ENCODE measurements around the gene SSPN. TPM values are rescaled to one million over a fixed set of nuclear protein-coding genes. Genes with fewer than 3 reads are reported as not detected.

Gene SSPN
- total and polyA plus RNA-seq, 2 experiments from 2014 or later, result 1.1 to 2.3 TPM

DNA sequence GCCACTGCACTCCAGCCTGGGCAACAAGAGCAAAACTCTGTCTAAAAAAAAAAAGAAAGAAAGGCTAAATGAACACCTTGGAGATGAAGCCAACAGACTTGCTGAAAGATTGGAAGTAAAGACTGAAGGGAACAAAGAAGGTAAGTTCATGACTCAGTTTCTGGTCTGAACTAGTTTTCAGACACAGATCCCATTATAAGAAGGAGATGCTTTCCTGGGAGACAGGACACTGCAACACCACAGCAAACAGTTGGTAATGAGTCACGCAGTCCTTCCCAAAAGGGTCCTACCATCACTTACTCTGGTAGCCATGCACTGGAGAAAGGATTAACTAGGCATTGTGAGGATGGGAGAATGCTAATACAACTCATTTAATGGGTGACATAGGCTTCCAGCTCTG is 97.2 kb downstream of the SSPN start (continued):
- TF ChIP-seq ZNF462 (CRISPR knock-in tag; IDR thresholded peaks at IDR 0.05) (no peak), STAT1 (IDR thresholded peaks at IDR 0.05; ENCODE audit: unreplicated experiment) (no peak), POLR2AphosphoS5 (IDR thresholded peaks at IDR 0.05; ENCODE audit: low read depth) (no peak), EZH2phosphoT487 (IDR thresholded peaks at IDR 0.05; ENCODE audit: unreplicated experiment) (no peak), REST (IDR thresholded peaks at IDR 0.05; ENCODE audit: unreplicated experiment) (no peak)

DNA sequence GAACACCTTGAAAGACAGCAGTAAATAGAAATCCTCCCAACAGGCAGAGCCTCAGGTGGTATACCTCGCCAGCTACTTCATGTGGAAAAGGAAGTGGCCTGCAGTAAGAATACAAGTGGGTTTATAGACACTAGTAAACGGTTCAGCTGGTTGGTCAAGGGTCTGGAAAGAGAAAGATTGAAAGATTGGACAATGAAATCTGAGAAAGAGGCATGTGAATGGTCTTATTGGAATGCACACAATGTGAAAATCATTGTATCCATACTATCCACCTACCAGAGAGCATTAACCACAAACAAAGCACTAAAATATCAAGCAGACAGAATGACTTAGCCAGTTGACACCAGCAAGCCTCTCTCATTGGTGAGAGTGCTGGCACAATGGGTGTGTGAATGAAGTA is 98.2 kb downstream of the SSPN start:
- no peaks in the 10 kb centered on the region for H3K27me3 ChIP-seq (ENCODE audit: insufficient read depth)
- 0 out of 2 replicates have a peak, but pooled peaks cover 7% of the 10 kb centered on the region for H3K9me2 ChIP-seq (ENCODE audit: insufficient read depth)
- H3K9me3 Mint-ChIP-seq, result no peaks in the 10 kb centered on the region
- H3K27ac Mint-ChIP-seq, result no peak overlapping the region
- no peaks in the 10 kb centered on the region for H3K36me3 Mint-ChIP-seq (ENCODE audit: low read depth)
- H3K4me3 ChIP-seq, result no peak overlapping the region
- no peaks in the 10 kb centered on the region for H3K27me3 Mint-ChIP-seq (ENCODE audit: insufficient read depth, low read depth, poor library complexity)
- no peaks in the 10 kb centered on the region for H3K4me1 Mint-ChIP-seq
- no peaks in the 10 kb centered on the region for H3K36me3 ChIP-seq (ENCODE audit: insufficient read depth)
- H3K27ac ChIP-seq (ENCODE audit: low read depth), result no peak overlapping the region
- no peak overlapping the region for H3K4me2 ChIP-seq
- DNase-seq (ENCODE audit: low spot score), result no peak
- H3F3A ChIP-seq (replicated peaks; ENCODE audit: low read depth), result no peaks in the 10 kb centered on the region
- no peak for ATAC-seq
- H3K79me2 ChIP-seq (replicated peaks; ENCODE audit: insufficient read depth), result no peaks in the 10 kb centered on the region
- H3K4me1 ChIP-seq (ENCODE audit: insufficient read depth), result no peaks in the 10 kb centered on the region
- no peak overlapping the region for H3K4me3 Mint-ChIP-seq
- no peaks in the 10 kb centered on the region for H4K20me1 ChIP-seq (replicated peaks; ENCODE audit: insufficient read depth)
- no peak overlapping the region for H2AFZ ChIP-seq
- TF ChIP-seq, protein P1, sequence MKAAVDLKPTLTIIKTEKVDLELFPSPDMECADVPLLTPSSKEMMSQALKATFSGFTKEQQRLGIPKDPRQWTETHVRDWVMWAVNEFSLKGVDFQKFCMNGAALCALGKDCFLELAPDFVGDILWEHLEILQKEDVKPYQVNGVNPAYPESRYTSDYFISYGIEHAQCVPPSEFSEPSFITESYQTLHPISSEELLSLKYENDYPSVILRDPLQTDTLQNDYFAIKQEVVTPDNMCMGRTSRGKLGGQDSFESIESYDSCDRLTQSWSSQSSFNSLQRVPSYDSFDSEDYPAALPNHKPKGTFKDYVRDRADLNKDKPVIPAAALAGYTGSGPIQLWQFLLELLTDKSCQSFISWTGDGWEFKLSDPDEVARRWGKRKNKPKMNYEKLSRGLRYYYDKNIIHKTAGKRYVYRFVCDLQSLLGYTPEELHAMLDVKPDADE (IDR thresholded peaks at IDR 0.05), result no peak
- TF ChIP-seq ZNF114 (CRISPR knock-in tag; IDR thresholded peaks at IDR 0.05), result no peak
